Stomach smooth muscle (tissue), 2 donors: ENCODE results near the gene NMUR1.

Experiments
- H3K27ac ChIP-seq: one replicate; pipeline ENCODE4 v1.7.0; 2013; ENCODE audit warnings: mild to moderate bottlenecking, low read length, inconsistent platforms
- H3K27me3 ChIP-seq, 2 donors: one replicate each; pipeline ENCODE4 v1.7.0; 2013; ENCODE audit warnings: low read length in 2 of 2; ENCODE audit not compliant: insufficient read depth in 2 of 2, control insufficient read depth in 1 of 2
- H3K36me3 ChIP-seq, 2 donors: one replicate each; pipeline ENCODE4 v1.7.0; 2013; ENCODE audit warnings: low read length in 2 of 2; ENCODE audit not compliant: control insufficient read depth in 2 of 2, insufficient read depth in 2 of 2
- H3K4me1 ChIP-seq: one replicate; pipeline ENCODE4 v1.7.0; 2013; ENCODE audit warnings: low read length; ENCODE audit not compliant: control insufficient read depth, insufficient read depth
- H3K4me3 ChIP-seq, 2 donors: one replicate each; pipeline ENCODE4 v1.7.0; 2013; ENCODE audit warnings: low read length in 2 of 2
- H3K9ac ChIP-seq, 2 donors: one replicate each; pipeline ENCODE4 v1.7.0; 2013; ENCODE audit warnings: low read length in 2 of 2, mild to moderate bottlenecking in 1 of 2
- H3K9me3 ChIP-seq, 2 donors: one replicate each; pipeline ENCODE4 v1.7.0; 2013; ENCODE audit warnings: low read length in 2 of 2; ENCODE audit not compliant: control insufficient read depth in 2 of 2
- donor health status: healthy.
- donor health status: Pancreatic carcinoma.

NMUR1 gene

GRCh38 chr2:231512222-231512621 lies 18.0 kb downstream of the NMUR1 start:
- Histone ChIP-seq H3K27me3 (no peaks in the 10 kb centered on the region), H3K27ac (no peak overlapping the region), H3K36me3 (no peaks in the 10 kb centered on the region), H3K4me3 (no peak overlapping the region), H3K9me3 (no peaks in the 10 kb centered on the region), H3K9ac (no peak overlapping the region), H3K4me1 (peaks cover 11% of the 10 kb centered on the region)

GRCh38 chr2:231503766-231504165 lies 26.5 kb downstream of the NMUR1 start:
- Histone ChIP-seq H3K36me3 (no peaks in the 10 kb centered on the region), H3K4me1 (no peaks in the 10 kb centered on the region)

GRCh38 chr2:231502596-231502995 lies 27.6 kb downstream of the NMUR1 start:
- no peak overlapping the region for H3K4me3 ChIP-seq
- no peaks in the 10 kb centered on the region for H3K36me3 ChIP-seq
- no peaks in the 10 kb centered on the region for H3K4me1 ChIP-seq
- no peak overlapping the region for H3K9ac ChIP-seq
- no peaks in the 10 kb centered on the region for H3K27me3 ChIP-seq
- H3K9me3 ChIP-seq, result no peaks in the 10 kb centered on the region
- no peak overlapping the region for H3K27ac ChIP-seq

More at GRCh38 chr2:231503766-231504165, 26.5 kb downstream of the NMUR1 start:
- H3K9ac ChIP-seq, result no peak overlapping the region
- H3K27me3 ChIP-seq, result no peaks in the 10 kb centered on the region
- no peak overlapping the region for H3K4me3 ChIP-seq
- no peaks in the 10 kb centered on the region for H3K9me3 ChIP-seq
- no peak overlapping the region for H3K27ac ChIP-seq

GRCh38 chr2:231497651-231498050 lies 32.6 kb downstream of the NMUR1 start:
- no peak overlapping the region for H3K4me3 ChIP-seq
- no peak overlapping the region for H3K27ac ChIP-seq
- no peaks in the 10 kb centered on the region for H3K4me1 ChIP-seq
- no peaks in the 10 kb centered on the region for H3K27me3 ChIP-seq
- no peaks in the 10 kb centered on the region for H3K9me3 ChIP-seq
- no peak overlapping the region for H3K9ac ChIP-seq
- H3K36me3 ChIP-seq, result no peaks in the 10 kb centered on the region

GRCh38 chr2:231494669-231495068 lies 35.6 kb downstream of the NMUR1 start:
- H3K4me1 ChIP-seq, result no peaks in the 10 kb centered on the region
- no peak overlapping the region for H3K4me3 ChIP-seq
- no peaks in the 10 kb centered on the region for H3K36me3 ChIP-seq
- no peak overlapping the region for H3K27ac ChIP-seq
- no peak overlapping the region for H3K9ac ChIP-seq
- no peaks in the 10 kb centered on the region for H3K9me3 ChIP-seq
- H3K27me3 ChIP-seq, result no peaks in the 10 kb centered on the region

- H3K9me3 ChIP-seq, result no peaks in the 10 kb centered on the region
- H3K4me1 ChIP-seq, result no peaks in the 10 kb centered on the region
- H3K4me3 ChIP-seq, result no peak overlapping the region
- no peak overlapping the region for H3K27ac ChIP-seq
- H3K9ac ChIP-seq, result no peak overlapping the region
- H3K27me3 ChIP-seq, result no peaks in the 10 kb centered on the region
- no peaks in the 10 kb centered on the region for H3K36me3 ChIP-seq
Measured at GRCh38 chr2:231490801-231491200, 39.4 kb downstream of the NMUR1 start.

GRCh38 chr2:231489990-231490389 lies 40.3 kb downstream of the NMUR1 start:
- H3K36me3 ChIP-seq, result no peaks in the 10 kb centered on the region
- H3K4me1 ChIP-seq, result no peaks in the 10 kb centered on the region
- H3K9ac ChIP-seq, result no peak overlapping the region
- H3K9me3 ChIP-seq, result no peaks in the 10 kb centered on the region
- H3K27ac ChIP-seq, result no peak overlapping the region
- no peaks in the 10 kb centered on the region for H3K27me3 ChIP-seq
- H3K4me3 ChIP-seq, result no peak overlapping the region

GRCh38 chr2:231488331-231488730 lies 41.9 kb downstream of the NMUR1 start:
- H3K4me3 ChIP-seq, result no peak overlapping the region
- H3K27me3 ChIP-seq, result no peaks in the 10 kb centered on the region
- H3K4me1 ChIP-seq, result peaks cover 2% of the 10 kb centered on the region
- H3K9ac ChIP-seq, result no peak overlapping the region
- H3K27ac ChIP-seq, result no peak overlapping the region
- no peaks in the 10 kb centered on the region for H3K9me3 ChIP-seq
- H3K36me3 ChIP-seq, result no peaks in the 10 kb centered on the region

GRCh38 chr2:231486851-231487596 lies 43.2 kb downstream of the NMUR1 start:
- Histone ChIP-seq H3K4me1 (peaks cover 11% of the 10 kb centered on the region), H3K9ac (no peak overlapping the region), H3K9me3 (no peaks in the 10 kb centered on the region), H3K4me3 (no peak overlapping the region), H3K36me3 (no peaks in the 10 kb centered on the region), H3K27ac (no peak overlapping the region), H3K27me3 (no peaks in the 10 kb centered on the region)

GRCh38 chr2:231483398-231484329 lies 46.6 kb downstream of the NMUR1 start:
- no peaks in the 10 kb centered on the region for H3K36me3 ChIP-seq
- H3K9me3 ChIP-seq, result no peaks in the 10 kb centered on the region
- peak overlapping the region; percentile 55 to 69 for H3K4me3 ChIP-seq
- no peaks in the 10 kb centered on the region for H3K27me3 ChIP-seq
- H3K9ac ChIP-seq, result peak overlapping the region; percentile 69 to 75
- peak overlapping the region; percentile 31 for H3K27ac ChIP-seq
- H3K4me1 ChIP-seq, result peaks cover 11% of the 10 kb centered on the region
